ENCODE results near the gene TRUB1.
"Not testable (repeated sequence)": the region's sequence is repeated elsewhere in the genome, so short reads cannot be mapped to it uniquely, and the experiment has no call there.

The TRUB1 gene

DNA sequence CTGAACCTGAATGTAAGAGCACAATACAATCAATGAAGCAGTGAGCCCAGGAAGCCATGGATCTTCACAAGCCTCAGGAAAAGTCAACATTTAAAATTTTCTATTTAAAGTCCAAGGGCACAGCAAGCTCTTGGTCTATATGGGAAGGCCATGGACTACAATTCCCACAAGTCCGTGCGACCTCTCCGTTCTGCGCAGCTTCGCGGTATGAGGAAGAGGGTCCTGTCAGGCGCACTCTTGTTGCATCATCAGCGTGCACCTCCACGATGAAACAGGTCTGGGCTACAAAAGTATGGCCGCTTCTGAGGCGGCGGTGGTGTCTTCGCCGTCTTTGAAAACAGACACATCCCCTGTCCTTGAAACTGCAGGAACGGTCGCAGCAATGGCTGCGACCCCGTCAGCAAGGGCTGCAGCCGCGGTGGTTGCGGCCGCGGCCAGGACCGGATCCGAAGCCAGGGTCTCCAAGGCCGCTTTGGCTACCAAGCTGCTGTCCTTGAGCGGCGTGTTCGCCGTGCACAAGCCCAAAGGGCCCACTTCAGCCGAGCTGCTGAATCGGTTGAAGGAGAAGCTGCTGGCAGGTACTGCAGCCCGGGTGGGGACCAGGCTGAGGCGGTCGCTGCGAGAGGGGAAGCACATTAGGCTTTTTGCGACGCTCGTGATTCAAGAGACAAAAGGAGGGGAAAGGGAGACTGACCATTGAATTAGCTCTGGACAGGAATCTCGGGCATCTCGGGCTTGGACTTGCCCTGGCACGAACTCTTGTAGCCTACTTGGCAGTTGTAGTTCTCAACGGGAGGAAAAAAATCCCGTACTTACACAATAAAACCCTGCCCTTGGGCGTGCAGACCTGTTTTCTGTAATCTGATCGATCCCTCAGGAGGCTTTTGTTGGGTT, at the start of gene TRUB1:
Gene TRUB1 (plus strand): TSS at position 234 of the 894 bp plus-strand sequence. CDS start 59 bp downstream, at position 293.
- peak; percentile 60 to 82 for DNase-seq

- DNase-seq: no peak
Measured at GRCh38 chr10:114893251-114893650, 44.7 kb upstream of the TRUB1 start.

GRCh38 chr10:114894911-114895310, 43.1 kb upstream of the TRUB1 start:
- DNase-seq: no peak

GRCh38 chr10:114897011-114897410, 41.0 kb upstream of the TRUB1 start:
- DNase-seq: not testable (repeated sequence)

DNA sequence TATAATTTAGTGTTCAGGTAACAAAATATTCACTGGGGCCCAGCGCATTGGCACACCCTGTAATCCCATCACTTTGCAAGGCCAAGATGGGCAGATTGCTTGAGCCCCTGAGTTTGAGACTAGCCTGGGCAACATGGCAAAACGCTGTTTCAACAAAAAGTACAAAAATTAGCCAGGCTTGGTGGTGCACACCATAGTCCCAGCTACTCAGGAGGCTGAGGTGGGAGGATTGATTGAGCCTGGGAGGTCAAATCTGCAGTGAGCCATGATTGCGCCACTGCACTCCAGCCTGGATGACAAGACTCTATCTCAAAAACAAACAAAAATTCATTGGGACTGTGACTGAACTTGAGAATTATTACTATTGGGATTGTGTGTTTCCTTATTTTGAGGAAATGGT, 40.4 kb upstream of the TRUB1 start:
- no peak for DNase-seq

DNA sequence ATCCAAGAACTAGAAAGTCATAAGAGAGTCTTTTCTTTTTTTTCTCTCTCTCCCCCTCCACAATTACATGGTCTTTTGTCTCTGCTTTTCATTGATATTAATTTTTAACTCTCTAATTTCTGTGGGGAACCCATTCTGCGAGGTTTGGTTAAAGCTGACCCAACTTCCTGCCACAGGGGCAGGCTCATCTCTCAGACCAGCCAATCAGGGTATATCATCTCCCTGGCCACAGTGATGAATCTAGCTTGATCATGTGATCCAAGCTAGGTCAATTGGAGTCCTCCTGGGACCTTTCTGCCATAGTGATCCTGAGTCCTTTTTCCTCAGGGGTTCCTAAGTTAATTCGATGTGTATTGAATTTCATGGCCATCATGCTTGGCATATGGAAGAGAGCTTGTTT, 38.0 kb upstream of the TRUB1 start:
- no peak for DNase-seq

GRCh38 chr10:114900658-114901057, 37.3 kb upstream of the TRUB1 start:
- DNase-seq: no peak

GRCh38 chr10:114902151-114902550, 35.8 kb upstream of the TRUB1 start:
- no peak for DNase-seq

DNA sequence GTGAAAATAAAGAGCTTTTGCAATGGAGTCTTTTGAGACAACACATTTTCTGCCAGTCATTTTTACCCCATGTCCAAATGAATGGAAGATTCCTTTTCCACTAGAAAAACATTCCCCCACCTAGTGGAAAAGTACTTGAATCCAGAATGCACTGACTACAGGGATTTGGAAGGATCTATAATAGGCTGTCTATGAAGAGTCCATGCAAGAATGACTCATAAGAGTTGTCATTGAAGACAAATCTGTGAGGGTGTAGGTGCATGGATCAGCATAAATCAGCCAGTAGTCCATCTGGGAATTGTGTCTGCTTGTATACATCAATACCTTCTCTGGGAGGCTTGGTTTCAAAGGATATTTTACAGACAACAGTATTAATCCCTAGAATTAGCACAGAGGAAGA, 32.5 kb upstream of the TRUB1 start:
- DNase-seq: no peak

DNA sequence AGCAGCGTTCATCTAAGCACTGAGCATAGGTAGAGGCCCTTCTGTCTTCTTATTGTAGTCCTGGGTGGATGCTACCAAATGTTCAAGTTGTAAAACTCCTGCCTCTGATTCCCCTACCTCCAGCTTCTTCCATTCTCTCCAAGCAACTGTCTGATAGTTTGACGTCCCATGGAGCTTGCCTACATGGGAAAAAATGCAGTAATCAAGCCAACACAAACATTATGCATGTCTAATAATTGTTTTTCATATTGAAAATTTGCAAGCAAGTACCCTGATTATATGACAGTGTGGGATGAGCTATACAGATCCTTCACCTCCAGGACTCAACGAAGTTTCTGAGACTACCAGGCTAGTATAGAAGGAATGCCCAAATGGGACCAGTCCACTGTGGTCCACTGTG, 31.0 kb upstream of the TRUB1 start:
- no peak for DNase-seq

- DNase-seq: no peak
Measured at GRCh38 chr10:114908896-114909295, 29.1 kb upstream of the TRUB1 start.

DNA sequence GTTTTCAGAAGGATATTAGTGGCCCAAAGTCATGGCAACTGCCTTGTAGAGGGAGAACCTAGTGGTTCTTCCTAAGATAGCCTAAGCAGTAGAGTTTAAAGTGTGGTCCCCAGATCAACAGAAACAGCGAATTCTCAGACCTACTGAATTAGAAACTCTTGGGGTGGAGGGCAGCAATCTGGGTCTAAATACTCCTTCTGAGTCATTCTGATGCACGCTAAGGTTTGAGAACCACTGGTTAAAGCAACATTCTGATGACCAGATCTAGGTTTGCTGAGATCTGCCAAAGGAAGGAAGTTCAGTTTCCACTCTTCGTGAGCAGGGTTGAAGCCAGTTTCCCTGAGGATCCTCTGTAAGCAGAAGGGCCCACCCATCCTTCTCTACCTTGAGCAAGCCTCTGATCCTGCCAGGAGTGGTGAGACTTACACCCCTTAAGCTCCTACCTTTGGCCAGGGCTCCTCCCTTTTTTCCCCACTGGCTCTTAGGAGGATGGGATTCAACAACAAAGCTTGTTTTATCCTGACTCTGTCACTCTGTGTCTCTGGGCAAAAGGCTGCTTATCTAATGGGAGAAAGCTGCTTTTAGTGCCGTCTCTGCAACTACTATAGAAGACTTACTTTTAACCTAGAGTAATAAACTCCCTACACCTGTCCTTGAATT, 26.8 kb upstream of the TRUB1 start:
- DNase-seq: no peak

GRCh38 chr10:114911801-114912469, 26.1 kb upstream of the TRUB1 start:
- DNase-seq: no peak

GRCh38 chr10:114912470-114912859, 25.5 kb upstream of the TRUB1 start:
- DNase-seq: no peak

DNA sequence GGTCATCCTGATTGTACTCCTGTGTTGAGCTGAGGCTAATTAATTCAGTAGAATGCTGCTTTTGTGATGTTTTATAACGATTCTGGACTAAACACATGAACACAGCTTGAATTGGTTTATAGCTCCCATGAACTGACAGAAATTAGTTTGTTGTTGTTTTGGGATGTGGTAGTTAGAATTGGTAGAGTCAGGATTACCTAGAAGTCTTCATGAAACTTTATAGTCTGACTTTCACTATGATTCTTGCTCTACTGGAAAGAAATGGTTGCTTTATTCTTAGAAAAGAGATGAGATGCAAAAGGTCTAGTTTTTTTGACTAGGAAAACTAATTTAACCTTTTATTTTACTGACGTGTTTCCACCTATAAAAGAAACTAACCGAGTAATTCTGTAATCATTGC, 23.4 kb upstream of the TRUB1 start:
- DNase-seq: no peak

- no peak for DNase-seq
Measured at GRCh38 chr10:114915294-114915693, 22.7 kb upstream of the TRUB1 start.

GRCh38 chr10:114916653-114917052, 21.3 kb upstream of the TRUB1 start:
- DNase-seq: no peak

GRCh38 chr10:114917459-114917858, 20.5 kb upstream of the TRUB1 start:
- DNase-seq: no peak

DNA sequence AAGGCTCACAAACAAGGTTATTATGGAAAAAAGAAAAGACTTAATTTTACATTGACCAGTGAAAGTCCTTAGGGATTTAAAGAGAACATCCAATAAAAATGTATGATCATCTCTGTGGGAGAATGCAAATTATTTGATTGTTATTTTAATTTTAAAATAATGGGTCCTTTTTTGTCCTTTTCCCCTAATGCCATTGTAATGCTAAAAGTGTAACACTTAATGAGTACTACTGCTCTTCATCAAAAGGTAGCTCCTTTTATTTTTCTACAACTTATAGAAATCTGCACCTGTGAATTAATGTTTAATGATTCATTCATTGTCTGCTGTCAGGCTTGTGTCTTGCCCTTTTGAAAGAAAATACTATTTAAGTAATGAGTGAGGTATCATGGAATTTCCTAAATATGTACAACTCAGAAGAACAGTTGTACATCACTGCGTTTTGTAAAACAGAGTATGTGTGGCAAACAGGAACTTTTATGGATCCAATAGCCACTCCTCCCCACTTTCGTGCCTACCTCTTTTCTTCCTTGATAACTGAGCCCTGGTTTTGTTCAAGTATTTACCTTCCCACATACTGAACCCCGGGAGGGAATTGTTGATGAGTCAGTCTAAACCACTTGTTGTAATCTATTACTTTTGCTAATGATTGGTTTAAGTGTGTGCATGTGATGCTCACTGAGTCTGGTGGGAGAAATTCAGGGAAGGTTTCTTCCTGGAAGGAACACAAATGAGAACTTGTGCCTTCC, 19.9 kb upstream of the TRUB1 start:
- no peak for DNase-seq

DNA sequence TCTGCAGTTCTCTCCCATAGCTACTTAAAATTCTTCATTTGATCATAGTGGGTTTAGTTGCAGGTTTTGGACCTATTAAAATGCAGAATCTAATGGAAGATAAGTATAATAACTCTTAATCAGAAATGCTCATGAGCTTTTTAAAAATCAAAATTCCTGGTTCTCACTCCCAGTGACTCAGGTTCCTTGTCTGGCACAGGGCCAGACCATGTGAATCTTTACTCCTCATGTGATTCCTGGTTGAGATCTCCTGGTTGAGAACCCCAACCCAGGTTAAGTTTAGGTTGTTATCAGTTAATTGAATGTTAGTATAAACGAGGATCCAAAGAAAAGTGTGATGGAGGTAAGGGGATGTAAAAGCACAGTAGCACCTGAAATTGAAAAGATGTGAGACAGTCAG, 17.5 kb upstream of the TRUB1 start:
- DNase-seq: no peak

GRCh38 chr10:114922003-114922402, 16.0 kb upstream of the TRUB1 start:
- no peak for DNase-seq

- DNase-seq: no peak
Measured at GRCh38 chr10:114923551-114923950, 14.4 kb upstream of the TRUB1 start.

All from bone marrow (tissue), 2 donors.